AG08396 (cell line): ENCODE results near the gene COL4A1.

Experiments
- DNase-seq: peaks from one replicate; pipeline ENCODE4 v3.0.0; 2012; ENCODE audit warnings: low spot score, mixed read lengths

The COL4A1 gene

DNA sequence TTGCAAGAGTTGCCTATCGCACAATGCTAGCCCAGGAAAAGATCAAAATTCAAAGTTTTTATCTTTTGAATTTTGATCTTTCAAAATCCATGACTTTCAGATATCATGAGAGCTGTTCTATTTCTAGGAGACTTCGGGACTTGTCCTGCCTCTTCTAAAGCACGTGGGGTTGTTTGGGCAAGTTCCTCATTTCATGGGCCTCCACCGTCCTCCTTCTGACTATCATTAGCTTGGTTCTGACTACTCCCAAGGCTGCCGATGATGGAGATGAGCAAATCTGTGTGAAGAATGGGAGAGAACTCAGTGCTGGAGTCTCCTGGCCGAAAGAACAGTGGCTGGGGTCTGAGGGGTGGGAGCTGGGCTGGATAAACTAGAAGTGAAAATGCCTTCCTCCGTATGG, 86.5 kb downstream of the COL4A1 start:
- no peak for DNase-seq

GRCh38 chr13:110218581-110219201, 88.3 kb downstream of the COL4A1 start:
- DNase-seq, result no peak

GRCh38 chr13:110217811-110218210, 89.1 kb downstream of the COL4A1 start:
- DNase-seq, result no peak

DNA sequence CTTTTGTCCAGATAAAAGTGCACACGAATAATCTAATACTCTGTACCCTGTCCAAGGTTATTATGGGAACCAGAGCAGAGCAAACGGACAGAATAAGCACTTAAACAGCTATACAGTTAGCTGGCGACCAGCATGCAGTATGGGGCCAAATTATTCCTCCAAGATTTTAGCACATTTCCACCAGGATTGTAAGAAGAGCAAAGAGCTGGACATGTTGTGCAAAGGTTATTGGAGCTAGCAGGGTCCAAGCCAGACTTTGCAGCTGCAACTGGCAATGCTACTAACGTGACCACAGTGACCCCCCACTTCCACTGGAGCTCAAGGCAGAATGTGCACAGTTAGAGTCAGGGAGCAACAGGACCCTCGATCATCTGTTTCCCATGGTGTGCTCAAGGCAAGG, 89.9 kb downstream of the COL4A1 start:
- DNase-seq, result no peak

GRCh38 chr13:110216398-110217041, 90.4 kb downstream of the COL4A1 start:
- peak; percentile 45 for DNase-seq

- no peak for DNase-seq
These were observed 91.0 kb downstream of the COL4A1 start for GRCh38 chr13:110216006-110216397.

DNA sequence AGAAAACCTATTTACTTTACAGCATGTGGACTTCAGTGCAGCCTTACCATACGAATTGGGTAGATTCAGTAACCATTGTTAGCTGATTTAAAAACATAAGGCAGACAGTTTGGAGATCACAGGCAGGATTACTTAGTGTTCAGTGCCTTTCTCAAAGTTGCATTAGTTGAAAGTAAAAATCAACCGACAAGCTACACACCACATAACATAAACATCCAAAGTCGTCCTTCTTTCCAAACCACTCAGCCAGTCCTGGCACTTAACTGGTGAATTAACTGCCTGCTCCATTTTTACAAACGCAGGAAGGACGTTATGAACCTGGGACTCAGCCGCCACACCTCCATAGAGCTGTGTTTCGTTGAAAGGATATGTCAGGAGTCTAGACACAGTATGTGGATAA, 91.4 kb downstream of the COL4A1 start:
- no peak for DNase-seq

GRCh38 chr13:110214637-110215036, 92.3 kb downstream of the COL4A1 start:
- DNase-seq, result no peak

DNA sequence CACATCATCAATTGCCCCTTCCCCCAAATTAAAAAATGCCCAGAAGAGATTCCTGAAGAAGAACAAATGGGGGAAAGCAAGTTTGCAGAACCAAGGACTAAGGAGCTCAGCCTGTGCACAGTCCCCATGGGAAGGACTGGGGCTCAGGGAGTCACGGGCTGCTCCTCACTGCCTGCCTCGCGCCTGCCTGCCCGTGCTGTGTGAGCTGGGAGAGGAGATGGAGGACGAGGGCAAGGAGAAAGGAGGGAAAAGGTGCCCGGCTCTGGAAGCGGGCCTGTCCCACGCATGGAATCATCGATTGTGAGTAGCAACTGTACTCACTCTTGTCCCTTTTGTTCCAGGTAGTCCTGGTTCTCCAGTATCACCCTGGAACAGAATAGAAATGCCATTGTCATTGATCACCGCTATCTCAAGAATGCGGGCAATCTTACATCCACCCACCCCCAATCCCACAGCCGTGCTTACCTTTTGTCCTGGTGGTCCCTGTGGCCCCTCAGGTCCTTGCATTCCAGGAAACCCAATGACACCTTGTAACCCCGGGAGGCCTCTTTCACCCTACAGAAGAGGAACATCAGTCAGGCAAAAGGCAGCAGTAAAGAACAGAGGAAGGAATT, 93.4 kb downstream of the COL4A1 start:
- DNase-seq, result no peak

- no peak for DNase-seq
These were observed 94.4 kb downstream of the COL4A1 start for GRCh38 chr13:110212529-110212928.

DNA sequence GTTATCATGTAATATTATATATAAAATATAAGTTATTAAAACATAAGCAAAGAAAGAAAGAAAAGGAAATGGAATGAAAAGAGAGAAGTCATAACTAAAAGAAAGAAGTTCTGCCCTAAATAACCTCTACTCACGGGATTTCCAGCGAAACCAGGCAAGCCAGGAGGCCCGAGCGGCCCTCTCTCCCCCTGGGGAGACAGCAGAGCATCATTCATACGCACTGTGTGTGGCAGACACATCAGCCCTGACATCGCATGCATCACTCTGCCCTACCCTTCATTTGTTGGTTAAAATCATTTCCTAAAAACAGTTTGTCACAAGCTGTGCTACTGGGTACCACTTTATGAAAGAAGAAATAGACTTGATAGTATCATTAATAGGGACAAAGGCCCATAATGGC, 95.2 kb downstream of the COL4A1 start:
- DNase-seq, result no peak

- no peak for DNase-seq
These were observed 95.9 kb downstream of the COL4A1 start for GRCh38 chr13:110211046-110211445.

DNA sequence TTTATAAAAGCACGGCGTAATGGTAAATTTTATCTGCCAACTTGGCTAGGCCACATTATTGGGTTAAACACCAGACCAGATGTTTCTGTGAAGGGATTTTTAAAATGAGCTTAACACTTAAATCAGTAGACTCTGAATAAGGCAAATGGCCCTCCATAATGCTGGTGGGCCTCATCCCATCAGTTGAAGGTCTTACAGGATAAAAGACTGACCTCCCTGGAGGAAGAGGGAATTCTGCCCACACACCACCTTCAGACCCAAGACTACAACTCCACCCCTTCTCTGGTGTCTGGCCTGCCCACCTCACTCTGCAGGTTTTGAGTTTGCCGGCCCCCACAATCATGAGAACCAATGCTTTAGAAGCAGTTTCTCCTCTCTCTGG, 96.4 kb downstream of the COL4A1 start:
- no peak for DNase-seq

GRCh38 chr13:110209950-110210603, 96.9 kb downstream of the COL4A1 start:
- no peak for DNase-seq

GRCh38 chr13:110208116-110208515, 98.8 kb downstream of the COL4A1 start:
- DNase-seq, result no peak

GRCh38 chr13:110206996-110207395, 100.0 kb downstream of the COL4A1 start:
- no peak for DNase-seq

DNA sequence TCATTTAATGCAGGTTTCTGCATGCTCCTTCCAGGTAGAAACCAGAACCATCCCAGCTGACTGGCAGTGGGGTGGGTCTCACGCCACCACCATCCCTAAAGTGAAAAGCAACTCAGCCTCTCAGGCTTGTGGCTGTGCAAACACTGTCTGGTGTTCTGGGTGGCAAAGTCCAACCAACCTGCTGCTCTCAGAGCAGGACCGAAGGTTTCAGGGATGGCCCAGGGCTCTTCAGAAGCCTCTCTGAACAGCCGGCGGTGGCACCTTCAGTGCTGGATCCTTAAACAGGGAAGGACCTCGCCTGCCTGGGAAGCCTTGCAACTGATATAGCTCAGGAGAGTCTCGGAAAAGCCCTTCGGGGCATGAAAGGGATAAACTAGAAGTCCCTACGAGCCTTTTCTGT, 100.8 kb downstream of the COL4A1 start:
- no peak for DNase-seq

- no peak for DNase-seq
These were observed 105.8 kb downstream of the COL4A1 start for GRCh38 chr13:110201114-110201513.

DNA sequence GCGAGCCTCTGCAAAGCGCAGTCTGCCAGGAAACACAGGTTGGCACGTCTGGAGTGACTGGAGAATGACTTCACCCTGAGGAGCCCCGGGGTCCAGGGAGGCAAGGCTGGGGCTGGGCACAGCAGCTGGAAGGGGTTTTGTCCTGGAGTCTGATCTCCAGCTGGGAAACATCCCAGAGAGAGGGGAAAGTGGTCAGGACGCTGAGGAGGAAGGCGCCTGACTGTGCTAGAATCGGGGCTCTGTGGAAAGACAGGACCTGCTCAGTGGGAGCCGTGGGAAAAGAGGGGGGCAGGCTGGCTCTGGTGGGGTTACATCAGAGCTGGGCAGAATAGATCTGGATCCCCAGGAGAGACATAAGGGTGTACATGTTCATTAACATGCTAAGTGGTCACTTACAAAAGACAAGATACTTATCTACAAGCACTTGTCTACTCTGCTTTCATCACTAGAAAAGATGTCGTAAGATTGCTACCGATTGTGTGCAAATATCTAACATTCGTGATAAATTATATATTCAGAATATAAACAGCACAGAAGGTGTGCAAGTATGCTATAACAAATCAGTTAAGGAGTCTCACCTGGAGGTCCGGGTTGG, 106.6 kb downstream of the COL4A1 start:
- no peak for DNase-seq

DNA sequence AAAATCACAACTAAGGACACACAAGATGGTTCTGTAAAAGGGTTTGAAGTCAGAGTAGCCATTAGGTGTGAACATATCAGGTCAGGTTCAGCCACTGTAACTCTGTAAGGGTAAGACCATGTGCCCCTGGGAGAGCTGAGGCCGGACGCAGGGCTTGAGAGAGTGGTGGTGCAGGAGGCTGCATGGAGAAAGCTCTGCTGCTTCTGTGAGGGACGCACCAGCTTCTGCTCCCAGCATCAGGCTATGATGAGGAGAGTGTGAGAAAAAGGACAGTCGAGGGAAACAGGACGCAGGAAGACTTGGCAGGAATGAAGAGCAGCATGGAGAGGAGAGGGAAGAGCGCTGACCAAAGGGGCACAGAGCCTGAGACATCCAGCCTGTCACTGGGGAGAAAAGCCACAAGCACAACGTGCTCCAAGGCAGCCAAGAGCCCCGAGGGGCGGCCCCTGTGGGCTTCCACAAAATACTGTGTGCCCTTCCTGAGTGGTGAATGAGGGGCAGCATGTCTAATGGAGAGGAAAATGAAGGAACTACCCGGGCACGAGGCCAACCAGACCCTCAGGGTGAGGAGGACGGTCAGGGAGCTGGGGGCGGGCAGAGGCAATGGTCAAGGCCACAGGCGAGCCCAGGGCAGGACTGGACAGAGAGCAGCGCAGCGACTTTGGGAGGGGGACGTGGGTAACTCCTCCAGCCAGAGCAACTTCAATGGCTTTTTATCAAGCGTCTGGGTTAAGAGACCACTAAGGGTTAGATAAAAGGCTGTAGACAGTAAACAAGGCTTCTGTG, 107.7 kb downstream of the COL4A1 start:
- DNase-seq, result no peak

DNA sequence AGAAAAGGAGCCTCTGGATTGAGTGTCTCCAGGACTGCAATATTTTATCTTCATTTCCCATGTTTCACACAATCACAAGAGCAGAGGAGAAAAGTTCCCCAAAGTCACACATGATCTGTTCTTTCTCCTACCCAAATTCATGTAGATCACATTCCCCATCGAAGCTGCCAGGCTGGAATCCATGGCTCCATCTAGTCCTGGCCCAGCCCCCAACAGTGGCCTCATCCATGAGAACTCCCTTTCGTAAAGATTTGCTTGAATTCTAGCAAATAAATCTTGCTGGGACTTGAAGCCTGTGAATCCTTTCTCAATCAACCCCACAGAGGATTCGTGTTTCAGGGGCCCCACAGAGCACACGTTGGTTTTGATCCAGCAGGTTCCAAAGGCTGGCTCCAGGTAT, 109.5 kb downstream of the COL4A1 start:
- no peak for DNase-seq

GRCh38 chr13:110197026-110197425, 109.9 kb downstream of the COL4A1 start:
- no peak for DNase-seq
